ENCODE data around the gene E2F6. TPM values are rescaled to one million over a fixed set of nuclear protein-coding genes. Genes with fewer than 3 reads are reported as not detected.

Gene E2F6
- total and polyA plus RNA-seq, 2 of the 13 experiments (the other 11 are each of a cell fraction or from before 2014, with no cell fraction given) = 27.3 to 36.0 TPM

GRCh38 chr2:11422901-11423435 is 43.0 kb downstream of the E2F6 start (continued):
- no peak for TF ChIP-seq RERE (CRISPR knock-in tag; IDR thresholded peaks at IDR 0.05; ENCODE audit: low read depth)
- no peak for TF ChIP-seq ZBTB21 (CRISPR knock-in tag; IDR thresholded peaks at IDR 0.05)
- no peak for TF ChIP-seq JUNB (CRISPR knock-in tag; IDR thresholded peaks at IDR 0.05; ENCODE audit: borderline replicate concordance)
- no peak for TF ChIP-seq SALL2 (CRISPR knock-in tag; IDR thresholded peaks at IDR 0.05)
- no peak for TF ChIP-seq HNRNPL (IDR thresholded peaks at IDR 0.05; ENCODE audit: low read depth, low read length)
- TF ChIP-seq, protein P1, sequence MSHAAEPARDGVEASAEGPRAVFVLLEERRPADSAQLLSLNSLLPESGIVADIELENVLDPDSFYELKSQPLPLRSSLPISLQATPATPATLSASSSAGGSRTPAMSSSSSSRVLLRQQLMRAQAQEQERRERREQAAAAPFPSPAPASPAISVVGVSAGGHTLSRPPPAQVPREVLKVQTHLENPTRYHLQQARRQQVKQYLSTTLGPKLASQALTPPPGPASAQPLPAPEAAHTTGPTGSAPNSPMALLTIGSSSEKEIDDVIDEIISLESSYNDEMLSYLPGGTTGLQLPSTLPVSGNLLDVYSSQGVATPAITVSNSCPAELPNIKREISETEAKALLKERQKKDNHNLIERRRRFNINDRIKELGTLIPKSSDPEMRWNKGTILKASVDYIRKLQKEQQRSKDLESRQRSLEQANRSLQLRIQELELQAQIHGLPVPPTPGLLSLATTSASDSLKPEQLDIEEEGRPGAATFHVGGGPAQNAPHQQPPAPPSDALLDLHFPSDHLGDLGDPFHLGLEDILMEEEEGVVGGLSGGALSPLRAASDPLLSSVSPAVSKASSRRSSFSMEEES (CRISPR knock-in tag; IDR thresholded peaks at IDR 0.05) = no peak
- no peak for TF ChIP-seq SOX13 (IDR thresholded peaks at IDR 0.05)
- peak in 1 of 2 experiments; percentile 92; a peak in 2 of 4 replicates for TF ChIP-seq SOX13 (CRISPR knock-in tag; conservative IDR thresholded peaks at IDR 0.05 in 1 of 2, IDR thresholded peaks at IDR 0.05 in 1 of 2)
- TF ChIP-seq TGIF2 (CRISPR knock-in tag; IDR thresholded peaks at IDR 0.05) = peak; percentile 62; the same call in 1 of the 2 replicates
- TF ChIP-seq POLR2A (IDR thresholded peaks at IDR 0.05; ENCODE audit: insufficient read depth in 1 of 2, low read depth in 2 of 2, low read length in 2 of 2) = no peak
- no peak for TF ChIP-seq PCBP1 (IDR thresholded peaks at IDR 0.05; ENCODE audit: borderline replicate concordance, low read depth, low read length)
- TF ChIP-seq DDIT3 (CRISPR knock-in tag; IDR thresholded peaks at IDR 0.05) = no peak
- TF ChIP-seq, protein P2, sequence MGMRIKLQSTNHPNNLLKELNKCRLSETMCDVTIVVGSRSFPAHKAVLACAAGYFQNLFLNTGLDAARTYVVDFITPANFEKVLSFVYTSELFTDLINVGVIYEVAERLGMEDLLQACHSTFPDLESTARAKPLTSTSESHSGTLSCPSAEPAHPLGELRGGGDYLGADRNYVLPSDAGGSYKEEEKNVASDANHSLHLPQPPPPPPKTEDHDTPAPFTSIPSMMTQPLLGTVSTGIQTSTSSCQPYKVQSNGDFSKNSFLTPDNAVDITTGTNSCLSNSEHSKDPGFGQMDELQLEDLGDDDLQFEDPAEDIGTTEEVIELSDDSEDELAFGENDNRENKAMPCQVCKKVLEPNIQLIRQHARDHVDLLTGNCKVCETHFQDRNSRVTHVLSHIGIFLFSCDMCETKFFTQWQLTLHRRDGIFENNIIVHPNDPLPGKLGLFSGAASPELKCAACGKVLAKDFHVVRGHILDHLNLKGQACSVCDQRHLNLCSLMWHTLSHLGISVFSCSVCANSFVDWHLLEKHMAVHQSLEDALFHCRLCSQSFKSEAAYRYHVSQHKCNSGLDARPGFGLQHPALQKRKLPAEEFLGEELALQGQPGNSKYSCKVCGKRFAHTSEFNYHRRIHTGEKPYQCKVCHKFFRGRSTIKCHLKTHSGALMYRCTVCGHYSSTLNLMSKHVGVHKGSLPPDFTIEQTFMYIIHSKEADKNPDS (CRISPR knock-in tag; IDR thresholded peaks at IDR 0.05) = no peak
- no peak for TF ChIP-seq ZNF180 (CRISPR knock-in tag; IDR thresholded peaks at IDR 0.05; ENCODE audit: borderline replicate concordance, low read depth)
- no peak for TF ChIP-seq SAFB2 (CRISPR knock-in tag; IDR thresholded peaks at IDR 0.05; ENCODE audit: borderline replicate concordance, low read depth)
- TF ChIP-seq U2AF2 (IDR thresholded peaks at IDR 0.05; ENCODE audit: low read depth, low read length) = no peak
- no peak; the same call in 1 of the 2 replicates for TF ChIP-seq ZMAT3 (CRISPR knock-in tag; conservative IDR thresholded peaks at IDR 0.05)
- TF ChIP-seq SMAD9 (CRISPR knock-in tag; IDR thresholded peaks at IDR 0.05) = no peak
- no peak for TF ChIP-seq NFE2L1 (CRISPR knock-in tag; IDR thresholded peaks at IDR 0.05; ENCODE audit: borderline replicate concordance)
- TF ChIP-seq ATF3 (CRISPR knock-in tag; IDR thresholded peaks at IDR 0.05) = no peak

Data from HepG2 (cell line).